GM06990 (cell line): ENCODE measurements around the gene C12orf57.

Source experiments
- DNase-seq: peaks from one replicate; pipeline ENCODE4 v3.0.0-alpha.2; 2011; ENCODE audit not compliant: insufficient read length; ENCODE audit errors: extremely low read depth
- H3K27me3 ChIP-seq: replicated peaks from 2 replicates; pipeline ENCODE4 v1.6.0; 2011; ENCODE audit warnings: low read length; ENCODE audit not compliant: control insufficient read depth, insufficient read depth
- H3K36me3 ChIP-seq: 2 replicates; pipeline ENCODE4 v1.5.1; 2011; ENCODE audit warnings: low read length; ENCODE audit not compliant: control insufficient read depth, insufficient read depth
- H3K4me3 ChIP-seq: replicated peaks from 2 replicates; pipeline ENCODE4 v1.5.1; 2011; ENCODE audit warnings: low read depth, mild to moderate bottlenecking, control low read depth, low read length
- CTCF ChIP-seq: IDR thresholded peaks from 2 replicates; pipeline ENCODE4 v1.5.1; 2011; ENCODE audit warnings: low read length, control low read depth, mild to moderate bottlenecking, inconsistent platforms; ENCODE audit not compliant: insufficient read depth, poor library complexity, severe bottlenecking

C12orf57 gene

GRCh38 chr12:6941267-6941666 is 2.6 kb upstream of the C12orf57 start:
- no peak for TF ChIP-seq CTCF
- no peaks in the 10 kb centered on the region; the same call in 1 of the 2 replicates for H3K36me3 ChIP-seq
- H3K4me3 ChIP-seq: no peak overlapping the region
- no peaks in the 10 kb centered on the region for H3K27me3 ChIP-seq
- no peak for DNase-seq

- Histone ChIP-seq H3K27me3 (no peaks in the 10 kb centered on the region), H3K4me3 (no peak overlapping the region), H3K36me3 (no peaks in the 10 kb centered on the region; the same call in 1 of the 2 replicates)
- no peak for TF ChIP-seq CTCF
- DNase-seq: no peak
Measured at GRCh38 chr12:6941782-6942181, 2.0 kb upstream of the C12orf57 start.

- TF ChIP-seq CTCF: no peak
- Histone ChIP-seq H3K36me3 (no peaks in the 10 kb centered on the region; the same call in 1 of the 2 replicates), H3K4me3 (no peak overlapping the region), H3K27me3 (no peaks in the 10 kb centered on the region)
- DNase-seq: no peak
Measured at GRCh38 chr12:6942331-6942665, 1.5 kb upstream of the C12orf57 start.

- Histone ChIP-seq H3K4me3 (peak overlapping the region; percentile 72), H3K36me3 (no peaks in the 10 kb centered on the region; the same call in 1 of the 2 replicates), H3K27me3 (no peaks in the 10 kb centered on the region)
- DNase-seq: no peak
- no peak for TF ChIP-seq CTCF
Measured at GRCh38 chr12:6943389-6943721, 467 bp upstream of the C12orf57 start.

- Histone ChIP-seq H3K4me3 (peak overlapping the region; percentile 72), H3K36me3 (no peaks in the 10 kb centered on the region), H3K27me3 (no peaks in the 10 kb centered on the region)
- TF ChIP-seq CTCF: peak; percentile 95
- no peak for DNase-seq
Measured at GRCh38 chr12:6944381-6945186, 762 bp downstream of the C12orf57 start.
